Epithelial cell of proximal tubule (primary cell): Measurements from ENCODE around the gene EIF2S1. TPM values are rescaled to one million over a fixed set of nuclear protein-coding genes. Genes with fewer than 3 reads are reported as not detected.
"Not testable (repeated sequence)": the region's sequence is repeated elsewhere in the genome, so short reads cannot be mapped to it uniquely, and the experiment has no call there.

Experiments
- DNase-seq: peaks from one replicate; pipeline ENCODE4 v3.0.0-alpha.2; 2011; ENCODE audit warnings: low read depth
- H3K4me3 ChIP-seq: 2 replicates; pipeline ENCODE4 v1.5.1; 2011; ENCODE audit warnings: low read depth, mild to moderate bottlenecking, low read length
- CTCF ChIP-seq: conservative IDR thresholded peaks from 2 replicates; pipeline ENCODE4 v1.5.1; 2012; ENCODE audit warnings: low read depth, mild to moderate bottlenecking, low read length
- total RNA-seq: library from RNA; depleted of rRNA; stranded (reverse); fragments of >200 nt; gene quantifications from 2 replicates; pipeline ENCODE4 v1.2.3, GENCODE V29; 2015

The EIF2S1 gene
- total RNA-seq, 1 donor from 2014 or later = 175 TPM

GRCh38 chr14:67395876-67396189 lies 35.7 kb downstream of the EIF2S1 start:
- H3K4me3 ChIP-seq = no peak overlapping the region
- TF ChIP-seq CTCF = no peak

GRCh38 chr14:67396381-67396970 lies 36.3 kb downstream of the EIF2S1 start:
- DNase-seq = no peak
- no peak overlapping the region for H3K4me3 ChIP-seq
- TF ChIP-seq CTCF = no peak

More at GRCh38 chr14:67395876-67396189, 35.7 kb downstream of the EIF2S1 start:
- DNase-seq = no peak

- DNase-seq = no peak
- no peak overlapping the region for H3K4me3 ChIP-seq
- no peak for TF ChIP-seq CTCF
Observed at GRCh38 chr14:67397536-67397935, 37.4 kb downstream of the EIF2S1 start.

- TF ChIP-seq CTCF = no peak
- no peak for DNase-seq
Observed at GRCh38 chr14:67400434-67400833, 40.3 kb downstream of the EIF2S1 start.

GRCh38 chr14:67405771-67406170 lies 45.6 kb downstream of the EIF2S1 start:
- TF ChIP-seq CTCF = no peak
- H3K4me3 ChIP-seq = no peak overlapping the region
- DNase-seq = no peak

More at GRCh38 chr14:67400434-67400833, 40.3 kb downstream of the EIF2S1 start:
- H3K4me3 ChIP-seq = no peak overlapping the region

GRCh38 chr14:67408122-67408801 lies 48.1 kb downstream of the EIF2S1 start:
- not testable (repeated sequence) for DNase-seq, H3K4me3 ChIP-seq

GRCh38 chr14:67409461-67409860 lies 49.3 kb downstream of the EIF2S1 start:
- no peak for TF ChIP-seq CTCF
- H3K4me3 ChIP-seq = no peak overlapping the region
- DNase-seq = no peak
